ENCODE data around the gene FBXO21.
"Not testable (repeated sequence)": the region's sequence is repeated elsewhere in the genome, so short reads cannot be mapped to it uniquely, and the experiment has no call there.

FBXO21 gene

DNA sequence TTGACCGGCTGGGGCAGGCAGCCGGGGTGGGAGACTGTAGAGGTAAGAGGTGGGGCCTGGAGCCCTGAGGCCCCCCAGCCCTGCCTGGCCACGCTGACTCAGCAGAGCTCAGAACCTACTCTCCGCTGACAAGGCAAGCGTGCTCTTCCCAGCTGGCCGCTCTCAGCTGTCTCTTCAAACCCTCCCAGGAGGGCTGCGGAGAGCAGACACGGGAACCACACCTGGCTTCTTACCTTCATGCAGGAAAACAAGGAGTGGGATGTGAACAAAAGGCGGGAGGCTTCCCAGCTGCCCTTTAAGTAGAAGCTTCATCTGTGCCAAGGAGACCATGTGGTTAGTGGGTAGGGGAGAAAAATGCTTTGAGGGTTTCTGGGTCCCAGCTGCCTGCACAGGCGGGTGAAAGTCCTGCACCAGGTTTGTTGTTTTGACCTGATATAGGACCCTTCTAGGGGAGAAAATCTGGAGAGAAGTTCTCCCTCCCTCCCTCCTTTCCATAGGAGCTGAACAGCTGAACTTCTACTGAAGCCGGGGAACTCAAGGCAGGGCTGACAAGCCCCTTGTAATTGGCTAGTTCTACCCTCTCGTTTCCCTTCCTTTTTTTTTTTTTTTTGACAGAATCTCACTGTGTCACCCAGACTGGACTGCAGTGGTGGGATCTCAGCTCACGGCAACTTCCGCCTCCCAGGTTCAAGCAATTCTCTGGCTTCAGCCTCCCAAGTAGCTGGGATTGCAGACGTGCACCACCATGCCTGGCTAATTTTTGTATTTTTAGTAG lies 78.3 kb downstream of the FBXO21 start:
- no peaks in the 10 kb centered on the region for H3K9me3 ChIP-seq
- H3K36me3 ChIP-seq, result no peaks in the 10 kb centered on the region
- no peak overlapping the region for H3K4me3 ChIP-seq (ENCODE audit: low read depth, low read length)
- H3K4me1 ChIP-seq, result no peaks in the 10 kb centered on the region
- no peaks in the 10 kb centered on the region for H3K27me3 ChIP-seq
- TF ChIP-seq, protein P1, sequence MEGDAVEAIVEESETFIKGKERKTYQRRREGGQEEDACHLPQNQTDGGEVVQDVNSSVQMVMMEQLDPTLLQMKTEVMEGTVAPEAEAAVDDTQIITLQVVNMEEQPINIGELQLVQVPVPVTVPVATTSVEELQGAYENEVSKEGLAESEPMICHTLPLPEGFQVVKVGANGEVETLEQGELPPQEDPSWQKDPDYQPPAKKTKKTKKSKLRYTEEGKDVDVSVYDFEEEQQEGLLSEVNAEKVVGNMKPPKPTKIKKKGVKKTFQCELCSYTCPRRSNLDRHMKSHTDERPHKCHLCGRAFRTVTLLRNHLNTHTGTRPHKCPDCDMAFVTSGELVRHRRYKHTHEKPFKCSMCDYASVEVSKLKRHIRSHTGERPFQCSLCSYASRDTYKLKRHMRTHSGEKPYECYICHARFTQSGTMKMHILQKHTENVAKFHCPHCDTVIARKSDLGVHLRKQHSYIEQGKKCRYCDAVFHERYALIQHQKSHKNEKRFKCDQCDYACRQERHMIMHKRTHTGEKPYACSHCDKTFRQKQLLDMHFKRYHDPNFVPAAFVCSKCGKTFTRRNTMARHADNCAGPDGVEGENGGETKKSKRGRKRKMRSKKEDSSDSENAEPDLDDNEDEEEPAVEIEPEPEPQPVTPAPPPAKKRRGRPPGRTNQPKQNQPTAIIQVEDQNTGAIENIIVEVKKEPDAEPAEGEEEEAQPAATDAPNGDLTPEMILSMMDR (IDR thresholded peaks at IDR 0.05; ENCODE audit: low read depth, low read length), result no peak
- DNase-seq, result no peak

DNA sequence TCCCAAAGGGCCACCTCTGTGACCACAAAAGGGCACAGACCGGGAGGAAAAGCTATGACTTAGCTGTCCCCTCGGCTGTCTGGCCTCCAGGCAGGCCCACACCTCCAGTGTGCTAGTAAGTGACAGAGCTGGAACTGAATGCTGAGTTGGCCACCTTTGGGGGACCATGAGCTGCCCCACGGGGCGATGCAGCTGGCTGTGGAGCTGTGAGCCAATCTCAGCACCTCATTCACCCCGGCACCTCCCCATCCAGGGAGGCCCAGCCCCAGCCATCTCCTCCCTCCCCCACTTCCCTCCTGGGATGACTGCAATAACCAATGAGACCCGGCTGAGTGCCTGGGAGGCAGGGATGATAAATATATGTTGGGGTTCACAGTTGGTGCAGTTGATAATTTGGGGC lies 78.9 kb downstream of the FBXO21 start:
- Histone ChIP-seq H3K4me3 (ENCODE audit: low read depth, low read length) (no peak overlapping the region), H3K4me1 (no peaks in the 10 kb centered on the region), H3K9me3 (no peaks in the 10 kb centered on the region), H3K27me3 (no peaks in the 10 kb centered on the region), H3K36me3 (no peaks in the 10 kb centered on the region)
- TF ChIP-seq, protein P1 (IDR thresholded peaks at IDR 0.05; ENCODE audit: low read depth, low read length), result no peak
- no peak for DNase-seq

DNA sequence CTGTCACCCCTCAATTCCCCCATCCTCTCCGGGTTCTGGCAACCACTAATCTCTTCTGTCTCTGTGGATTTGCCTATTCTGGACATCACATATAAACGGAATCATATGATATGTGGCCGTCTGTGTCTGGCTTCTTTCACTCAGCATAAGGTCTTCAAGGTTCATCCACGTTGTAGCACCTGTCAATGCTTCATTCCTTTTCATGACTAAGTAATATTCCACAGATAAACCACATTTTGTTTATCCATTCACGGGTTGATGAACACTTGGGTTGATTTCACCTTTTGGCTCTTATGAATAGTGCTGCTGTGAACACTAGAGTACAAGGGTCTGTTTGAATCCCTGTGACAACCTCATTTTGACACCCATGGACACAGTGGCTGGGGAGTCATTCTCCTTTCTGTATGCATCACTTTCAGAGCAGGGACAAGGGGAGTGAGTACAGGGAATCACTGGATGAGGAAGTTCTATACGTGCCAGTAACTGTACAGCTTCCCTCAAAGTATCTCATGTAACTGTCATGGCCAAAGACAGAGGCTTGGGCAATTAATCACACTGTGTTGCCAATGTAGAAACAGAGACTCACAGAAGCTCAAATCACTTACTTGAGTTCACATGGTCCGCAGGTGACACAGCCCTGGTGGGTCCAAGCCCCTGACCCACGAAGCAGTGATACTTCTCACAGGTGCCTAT lies 80.2 kb downstream of the FBXO21 start:
- Histone ChIP-seq H3K9me3 (no peaks in the 10 kb centered on the region), H3K36me3 (no peaks in the 10 kb centered on the region), H3K27me3 (no peaks in the 10 kb centered on the region), H3K4me3 (ENCODE audit: low read depth, low read length) (no peak overlapping the region), H3K4me1 (no peaks in the 10 kb centered on the region)
- TF ChIP-seq, protein P1 (IDR thresholded peaks at IDR 0.05; ENCODE audit: low read depth, low read length), result no peak
- no peak for DNase-seq

DNA sequence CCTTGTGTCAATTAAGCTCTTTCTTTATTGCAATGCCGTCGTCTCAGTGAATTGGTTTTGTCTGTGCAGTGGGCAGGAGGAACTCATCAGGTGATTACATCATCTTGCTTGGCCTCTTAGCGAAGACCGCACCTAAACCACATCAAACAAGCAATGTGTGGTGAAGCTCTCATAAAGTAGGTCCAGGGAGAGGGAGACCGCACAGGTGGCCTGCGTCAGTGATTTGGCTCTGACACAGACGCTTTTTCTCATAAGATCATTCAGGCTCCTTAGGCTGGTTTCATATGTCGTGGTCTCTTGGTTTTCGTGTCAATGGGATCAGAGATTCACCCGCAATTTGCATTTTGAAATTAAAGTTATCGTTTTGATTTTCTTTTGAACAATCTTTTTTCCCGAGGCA lies 84.4 kb downstream of the FBXO21 start:
- H3K9me3 ChIP-seq, result no peaks in the 10 kb centered on the region
- H3K36me3 ChIP-seq, result no peaks in the 10 kb centered on the region
- H3K27me3 ChIP-seq, result 0 out of 2 replicates have a peak, but pooled peaks cover 6% of the 10 kb centered on the region
- H3K4me1 ChIP-seq, result no peaks in the 10 kb centered on the region
- TF ChIP-seq, protein P1 (IDR thresholded peaks at IDR 0.05; ENCODE audit: low read depth, low read length), result no peak
- no peak overlapping the region for H3K4me3 ChIP-seq (ENCODE audit: low read depth, low read length)
- DNase-seq, result no peak

DNA sequence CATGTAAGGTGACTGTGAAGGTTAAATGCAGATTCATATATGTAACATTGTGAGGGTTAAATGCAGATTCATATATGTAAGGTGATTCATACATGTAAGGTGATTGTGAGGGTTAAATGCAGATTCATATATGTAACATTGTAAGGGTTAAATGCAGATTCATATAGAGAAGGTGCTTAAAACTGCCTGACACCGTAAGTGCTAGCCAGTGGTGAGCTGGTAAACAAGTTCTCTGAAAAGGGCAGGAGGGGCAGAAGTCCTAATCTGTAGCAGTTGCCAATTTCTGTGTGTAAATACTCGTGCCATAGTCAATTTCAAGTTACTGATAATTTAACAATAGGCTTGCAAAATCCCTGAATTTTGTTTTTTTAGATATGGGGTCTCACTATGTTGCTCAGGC lies 86.3 kb downstream of the FBXO21 start:
- H3K9me3 ChIP-seq; H3K4me3 ChIP-seq (ENCODE audit: low read depth, low read length); DNase-seq; H3K4me1 ChIP-seq; H3K36me3 ChIP-seq: not testable (repeated sequence)
- H3K27me3 ChIP-seq, result peaks cover 25% of the 10 kb centered on the region

DNA sequence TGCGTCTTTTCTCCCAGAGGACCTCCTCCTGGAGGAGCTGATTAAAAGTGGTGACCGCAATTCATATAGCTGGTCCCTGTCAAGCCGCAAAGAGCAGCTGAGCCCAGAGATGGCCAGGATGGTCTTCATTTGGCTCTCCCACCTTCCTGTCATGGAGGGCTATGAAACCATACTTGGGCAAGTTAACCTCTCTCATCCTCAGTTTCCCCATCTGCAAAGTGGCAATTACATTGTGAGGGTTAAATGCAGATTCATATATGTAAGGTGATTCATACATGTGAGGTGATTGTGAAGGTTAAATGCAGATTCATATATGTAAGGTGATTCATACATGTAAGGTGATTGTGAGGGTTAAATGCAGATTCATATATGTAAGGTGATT lies 87.5 kb downstream of the FBXO21 start:
- DNase-seq, result no peak
- Histone ChIP-seq H3K27me3 (peaks cover 37% of the 10 kb centered on the region), H3K4me3 (ENCODE audit: low read depth, low read length) (no peak overlapping the region), H3K4me1 (no peaks in the 10 kb centered on the region), H3K36me3 (no peaks in the 10 kb centered on the region), H3K9me3 (no peaks in the 10 kb centered on the region)
- TF ChIP-seq, protein P1 (IDR thresholded peaks at IDR 0.05; ENCODE audit: low read depth, low read length), result no peak
